Colonic mucosa (tissue), 4 donors: ENCODE results near the gene PRMT1. TPM values are rescaled to one million over a fixed set of nuclear protein-coding genes. Genes with fewer than 3 reads are reported as not detected.

ENCODE experiments used
- DNase-seq: peaks from one replicate; pipeline ENCODE4 v3.0.0-alpha.2; 2020
- H3K27ac ChIP-seq: fragments of 200-600 bp; one replicate; pipeline ENCODE4 v1.8.0; 2021
- H3K27me3 ChIP-seq: fragments of 200-600 bp; one replicate; pipeline ENCODE4 v1.8.0; 2021
- H3K36me3 ChIP-seq: fragments of 200-600 bp; one replicate; pipeline ENCODE4 v1.8.0; 2021
- H3K4me1 ChIP-seq: fragments of 200-600 bp; one replicate; pipeline ENCODE4 v1.8.0; 2021; ENCODE audit warnings: mild to moderate bottlenecking
- H3K4me3 ChIP-seq: fragments of 200-600 bp; one replicate; pipeline ENCODE4 v1.8.0; 2021
- H3K9ac ChIP-seq, 2 donors: one replicate each; pipeline ENCODE4 v1.7.0; 2013; ENCODE audit warnings: control low read depth in 2 of 2, low read depth in 2 of 2, low read length in 2 of 2
- H3K9me3 ChIP-seq: fragments of 200-600 bp; one replicate; pipeline ENCODE4 v1.8.0; 2021
- intact Hi-C: fragments of 100-400 bp; cut with DNase I; formaldehyde crosslinking; loops from one replicate; pipeline ENCODE4 v1.14.1; 2022
- total RNA-seq, 2 donors: library from RNA; stranded (reverse); fragmentation: NEBNext Ultra II Directional in 1 of 2; extraction: Animal tissue kit (Norgen Biotek cat#: 25700) in 1 of 2; gene quantifications; one replicate each; pipeline ENCODE4 v1.2.1, GENCODE V29; 2021
- TF ChIP-seq, protein P1 (sequence below): fragments of 200-600 bp; IDR thresholded peaks from one replicate; pipeline ENCODE4 v1.8.0; 2022; ENCODE audit warnings: antibody characterized with exemption, mild to moderate bottlenecking
- donor health status: healthy.
- donor health status: DM: no; HTN: no; CAD: no.
- donor health status: DM: no; HTN: no; CAD: no.

Gene PRMT1
- total RNA-seq, 2 donors from 2014 or later: 81.3 to 177 TPM

DNA sequence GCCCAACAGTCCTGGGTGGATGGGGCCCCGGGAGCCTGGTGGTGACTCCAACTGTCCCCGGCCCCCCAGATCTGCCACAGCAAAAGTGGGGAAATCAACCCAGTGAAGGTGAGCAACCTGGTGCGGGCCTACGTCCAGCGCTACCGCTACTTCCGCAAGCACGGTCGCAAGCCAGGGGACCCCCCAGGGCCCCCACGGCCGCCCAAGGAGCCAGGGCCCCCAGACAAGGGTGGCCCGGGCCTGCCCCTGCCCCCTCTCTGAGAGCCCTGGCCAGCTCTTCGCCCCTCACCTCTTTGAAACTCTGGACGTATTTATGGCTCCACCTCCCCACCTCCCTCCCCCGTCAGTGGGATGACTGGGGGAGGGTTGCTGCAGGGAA is 18.9 kb upstream of the PRMT1 start:
- Histone ChIP-seq H3K36me3 (peaks cover 24% of the 10 kb centered on the region), H3K27me3 (no peaks in the 10 kb centered on the region), H3K4me1 (no peaks in the 10 kb centered on the region), H3K4me3 (no peak overlapping the region), H3K9me3 (no peaks in the 10 kb centered on the region), H3K27ac (no peak overlapping the region), H3K9ac (no peak overlapping the region)
- intact Hi-C loops: no loop called here
- DNase-seq: no peak
- TF ChIP-seq, protein P1, sequence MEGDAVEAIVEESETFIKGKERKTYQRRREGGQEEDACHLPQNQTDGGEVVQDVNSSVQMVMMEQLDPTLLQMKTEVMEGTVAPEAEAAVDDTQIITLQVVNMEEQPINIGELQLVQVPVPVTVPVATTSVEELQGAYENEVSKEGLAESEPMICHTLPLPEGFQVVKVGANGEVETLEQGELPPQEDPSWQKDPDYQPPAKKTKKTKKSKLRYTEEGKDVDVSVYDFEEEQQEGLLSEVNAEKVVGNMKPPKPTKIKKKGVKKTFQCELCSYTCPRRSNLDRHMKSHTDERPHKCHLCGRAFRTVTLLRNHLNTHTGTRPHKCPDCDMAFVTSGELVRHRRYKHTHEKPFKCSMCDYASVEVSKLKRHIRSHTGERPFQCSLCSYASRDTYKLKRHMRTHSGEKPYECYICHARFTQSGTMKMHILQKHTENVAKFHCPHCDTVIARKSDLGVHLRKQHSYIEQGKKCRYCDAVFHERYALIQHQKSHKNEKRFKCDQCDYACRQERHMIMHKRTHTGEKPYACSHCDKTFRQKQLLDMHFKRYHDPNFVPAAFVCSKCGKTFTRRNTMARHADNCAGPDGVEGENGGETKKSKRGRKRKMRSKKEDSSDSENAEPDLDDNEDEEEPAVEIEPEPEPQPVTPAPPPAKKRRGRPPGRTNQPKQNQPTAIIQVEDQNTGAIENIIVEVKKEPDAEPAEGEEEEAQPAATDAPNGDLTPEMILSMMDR: no peak

DNA sequence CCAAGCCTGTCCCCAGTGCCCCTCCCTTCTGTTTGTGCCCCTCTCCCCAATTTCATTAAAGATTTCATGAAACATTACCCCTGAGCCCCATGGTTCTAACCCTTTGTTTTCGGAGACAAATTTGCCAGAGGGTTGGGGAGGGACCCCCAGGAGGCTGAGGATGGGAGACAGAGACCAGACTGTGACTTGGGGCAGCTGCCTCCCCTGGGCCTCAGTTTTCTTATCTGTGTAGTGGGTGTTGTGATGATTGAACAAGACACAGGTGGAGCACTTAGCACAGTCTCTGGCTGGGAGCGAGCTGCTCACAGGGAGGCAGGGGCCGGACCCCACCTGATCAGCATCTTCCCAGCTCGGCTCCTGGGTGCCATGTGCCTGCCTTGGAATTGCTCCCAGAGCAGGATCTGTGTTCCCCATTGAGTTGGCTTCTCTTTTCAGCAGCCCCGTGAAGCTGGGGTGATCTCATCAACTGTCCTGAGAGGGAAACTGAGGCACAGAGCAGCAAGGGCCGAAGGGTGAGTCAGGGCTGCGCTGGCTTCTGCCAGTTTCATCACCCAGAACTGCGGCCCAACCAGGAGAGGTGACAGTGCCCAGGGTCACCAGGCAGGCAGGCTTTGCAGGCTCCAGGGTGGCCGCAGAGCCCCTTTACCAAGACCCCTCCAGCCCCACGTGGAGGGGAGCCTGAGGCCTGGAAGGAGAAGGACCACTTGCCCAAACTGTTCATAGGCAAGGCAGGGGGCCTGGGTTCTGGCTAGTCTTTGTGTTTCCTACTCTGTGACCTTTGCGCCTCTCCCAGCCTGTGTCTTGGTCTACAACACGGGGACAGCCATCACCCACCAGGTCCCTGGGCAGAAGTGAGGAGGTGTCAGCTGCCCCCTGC is 18.3 kb upstream of the PRMT1 start:
- Histone ChIP-seq H3K4me1 (peaks cover 2% of the 10 kb centered on the region), H3K27ac (no peak overlapping the region), H3K27me3 (no peaks in the 10 kb centered on the region), H3K36me3 (peaks cover 24% of the 10 kb centered on the region), H3K4me3 (no peak overlapping the region), H3K9ac (no peak overlapping the region), H3K9me3 (no peaks in the 10 kb centered on the region)
- TF ChIP-seq, protein P1: no peak
- no peak for DNase-seq
- intact Hi-C loops: no loop called here

DNA sequence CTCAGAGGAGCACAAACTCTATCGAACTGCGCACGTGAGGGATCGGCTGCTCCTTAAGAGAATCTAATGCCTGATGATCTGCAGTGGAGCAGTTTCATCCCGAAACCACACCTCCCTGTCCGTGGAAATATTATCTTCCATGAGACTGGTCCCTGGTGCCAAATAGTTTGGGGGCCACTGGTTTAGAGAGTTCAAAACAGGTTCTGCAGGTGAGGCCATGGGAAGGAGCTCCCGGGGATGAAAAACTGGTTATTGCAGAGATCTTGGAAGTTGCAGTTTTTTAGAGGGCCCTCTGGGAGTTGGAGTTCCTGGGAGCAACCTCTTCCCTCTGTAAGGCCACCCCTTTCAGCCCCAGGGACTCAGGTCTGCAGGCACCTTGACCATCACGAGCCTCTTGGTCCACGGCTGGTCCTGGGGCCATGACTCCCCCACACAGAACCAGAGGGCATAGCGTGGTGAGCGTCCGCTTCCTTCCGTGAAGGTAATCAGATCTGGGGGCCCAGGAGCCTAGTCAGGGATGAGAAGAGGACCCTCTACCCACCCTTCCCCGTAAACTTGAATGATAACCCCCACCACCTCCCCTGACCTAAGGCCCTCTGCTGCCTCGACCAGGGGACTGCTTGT is 16.6 kb upstream of the PRMT1 start:
- Histone ChIP-seq H3K27me3 (no peaks in the 10 kb centered on the region), H3K27ac (no peak overlapping the region), H3K9me3 (no peaks in the 10 kb centered on the region), H3K4me3 (no peak overlapping the region), H3K36me3 (peaks cover 15% of the 10 kb centered on the region), H3K9ac (no peak overlapping the region), H3K4me1 (peaks cover 5% of the 10 kb centered on the region)
- intact Hi-C loops: no loop called here
- TF ChIP-seq, protein P1: no peak
- DNase-seq: no peak

DNA sequence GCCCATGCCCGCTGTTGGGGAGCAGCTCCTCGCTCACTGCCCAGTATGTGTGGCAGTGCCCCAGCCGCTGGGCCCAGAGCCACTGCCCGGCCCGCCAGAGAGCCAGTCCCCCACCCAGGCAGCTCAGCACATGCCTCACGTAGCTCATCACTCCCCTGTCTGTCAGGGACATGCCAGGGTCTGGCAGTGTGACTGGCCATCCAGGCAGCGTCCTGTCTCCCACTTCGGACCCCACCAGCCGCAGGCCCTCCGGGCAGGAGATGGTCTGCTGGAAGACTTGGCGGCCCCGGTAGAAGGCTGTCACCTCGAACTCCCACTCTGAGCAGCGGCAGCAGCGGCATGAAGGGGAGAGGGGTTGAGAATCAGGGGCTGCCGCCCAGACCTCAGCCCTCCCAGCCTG is 15.1 kb upstream of the PRMT1 start:
- no peaks in the 10 kb centered on the region for H3K9me3 ChIP-seq
- TF ChIP-seq, protein P1: no peak
- DNase-seq: no peak
- no peaks in the 10 kb centered on the region for H3K27me3 ChIP-seq
- no peak overlapping the region for H3K9ac ChIP-seq
- no peak overlapping the region for H3K27ac ChIP-seq
- no peak overlapping the region for H3K4me3 ChIP-seq
- H3K4me1 ChIP-seq: peaks cover 12% of the 10 kb centered on the region
- intact Hi-C loops: no loop called here
- H3K36me3 ChIP-seq: peaks cover 4% of the 10 kb centered on the region

DNA sequence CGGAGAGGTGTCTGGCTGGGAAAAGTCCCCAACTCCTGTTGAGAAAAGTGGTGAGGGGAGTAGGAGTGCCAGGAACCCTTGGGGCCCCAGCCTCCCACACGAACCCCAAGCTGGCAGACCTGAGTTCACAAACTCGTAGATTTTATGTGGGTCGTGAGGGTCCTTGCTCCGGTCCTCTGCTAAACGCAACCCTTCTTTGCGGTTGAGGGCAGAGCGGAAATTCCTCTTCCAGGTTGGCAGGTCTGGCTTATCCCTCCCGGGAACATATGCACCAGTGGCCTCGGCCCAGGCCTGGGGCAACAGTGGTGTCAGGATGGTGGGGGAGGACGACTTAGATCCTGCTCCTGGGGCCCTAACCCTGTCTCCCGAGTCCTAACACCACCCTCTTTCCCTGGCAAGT is 13.8 kb upstream of the PRMT1 start:
- no peaks in the 10 kb centered on the region for H3K27me3 ChIP-seq
- H3K9ac ChIP-seq: no peak overlapping the region
- H3K4me3 ChIP-seq: no peak overlapping the region
- peaks cover 12% of the 10 kb centered on the region for H3K4me1 ChIP-seq
- H3K27ac ChIP-seq: no peak overlapping the region
- no peak for DNase-seq
- H3K9me3 ChIP-seq: no peaks in the 10 kb centered on the region
- H3K36me3 ChIP-seq: peaks cover 4% of the 10 kb centered on the region
- TF ChIP-seq, protein P1: no peak
- intact Hi-C loops: no loop called here
